CD14-positive monocyte (primary cell): Measurements from ENCODE around the gene PTPRD. TPM values are rescaled to one million over a fixed set of nuclear protein-coding genes. Genes with fewer than 3 reads are reported as not detected.

Experiments
- DNase-seq, 3 donors: peaks; one replicate each; pipeline ENCODE4 v3.0.0-alpha.2; 2011 to 2022
- H2AFZ ChIP-seq: 2 replicates; pipeline ENCODE4 v1.6.0; 2012; ENCODE audit warnings: mild to moderate bottlenecking, low read depth, low read length, inconsistent platforms; ENCODE audit not compliant: insufficient read depth, poor library complexity, severe bottlenecking
- H3K27ac ChIP-seq, 2 donors: 1 replicate in 1 of 2; 2 replicates in 1 of 2; pipeline ENCODE4 v1.5.1; 2012 to 2013; ENCODE audit warnings: low read length in 2 of 2, control low read depth in 1 of 2, inconsistent platforms in 1 of 2, low read depth in 1 of 2, mild to moderate bottlenecking in 1 of 2
- H3K27me3 ChIP-seq, 2 donors: one replicate each; pipeline versions ENCODE4 v1.6.0 to v1.6.1; 2011 to 2013; ENCODE audit warnings: low read length in 2 of 2; ENCODE audit not compliant: control insufficient read depth in 2 of 2, insufficient read depth in 2 of 2
- H3K36me3 ChIP-seq, 2 donors: replicated peaks in 1 of 2; 1 replicate in 1 of 2; 2 replicates in 1 of 2; pipeline versions ENCODE4 v1.5.1 to v1.6.1; 2012 to 2013; ENCODE audit warnings: low read length in 2 of 2, control low read depth in 1 of 2, inconsistent platforms in 1 of 2, mild to moderate bottlenecking in 1 of 2; ENCODE audit not compliant: insufficient read depth in 2 of 2, control insufficient read depth in 1 of 2
- H3K4me1 ChIP-seq, 2 donors: 1 replicate in 1 of 2; 2 replicates in 1 of 2; pipeline versions ENCODE4 v1.5.1 to v1.6.1; 2012 to 2013; ENCODE audit warnings: low read length in 2 of 2, control low read depth in 1 of 2, inconsistent platforms in 1 of 2, mild to moderate bottlenecking in 1 of 2, moderate library complexity in 1 of 2; ENCODE audit not compliant: insufficient read depth in 2 of 2, control insufficient read depth in 1 of 2
- H3K4me2 ChIP-seq: replicated peaks from 2 replicates; pipeline ENCODE3; 2012; ENCODE audit warnings: low read length, moderate library complexity, mild to moderate bottlenecking; ENCODE audit not compliant: poor library complexity, severe bottlenecking; ENCODE audit errors: extremely low read depth
- H3K4me3 ChIP-seq, 3 experiments: fragments of 200-600 bp in 1 of 3; sonication (generic) in 1 of 3; replicated peaks in 1 of 3; 1 replicate in 2 of 3; 2 replicates in 1 of 3; pipeline ENCODE4 v1.5.1; 2011 to 2013; ENCODE audit warnings: low read length in 3 of 3, mild to moderate bottlenecking in 3 of 3, control low read depth in 2 of 3, low read depth in 2 of 3, inconsistent platforms in 1 of 3, moderate library complexity in 1 of 3
- H3K79me2 ChIP-seq: 2 replicates; pipeline ENCODE4 v1.6.0; 2012; ENCODE audit warnings: mild to moderate bottlenecking, control low read depth, inconsistent platforms, low read length, moderate library complexity; ENCODE audit not compliant: insufficient read depth
- H3K9ac ChIP-seq: 2 replicates; pipeline ENCODE4 v1.6.0; 2017; ENCODE audit warnings: low read length, mild to moderate bottlenecking; ENCODE audit not compliant: insufficient read depth, poor library complexity, severe bottlenecking
- H3K9me3 ChIP-seq, 2 donors: replicated peaks in 1 of 2; 1 replicate in 1 of 2; 2 replicates in 1 of 2; pipeline versions ENCODE4 v1.5.1 to v1.6.1; 2012 to 2013; ENCODE audit warnings: low read length in 2 of 2, control low read depth in 1 of 2; ENCODE audit not compliant: control insufficient read depth in 1 of 2, insufficient read depth in 1 of 2
- H4K20me1 ChIP-seq: 2 replicates; pipeline ENCODE4 v1.6.0; 2012; ENCODE audit warnings: mild to moderate bottlenecking, low read length, control low read depth, moderate library complexity; ENCODE audit not compliant: insufficient read depth
- H3K27ac Mint-ChIP-seq, 7 donors: one replicate each; pipeline ENCODE4 v1.8.0; 2020; ENCODE audit warnings: mild to moderate bottlenecking in 7 of 7, mixed read lengths in 7 of 7, moderate library complexity in 6 of 7, inconsistent platforms in 2 of 7
- H3K27me3 Mint-ChIP-seq, 3 donors: one replicate each; pipeline ENCODE4 v1.8.0; 2021 to 2022; ENCODE audit warnings: low read depth in 3 of 3, mild to moderate bottlenecking in 3 of 3, mixed read lengths in 3 of 3, moderate library complexity in 3 of 3, inconsistent platforms in 1 of 3
- H3K36me3 Mint-ChIP-seq, 2 donors: one replicate each; pipeline ENCODE4 v1.8.0; 2020; ENCODE audit warnings: mixed read lengths in 2 of 2, inconsistent platforms in 1 of 2, mild to moderate bottlenecking in 1 of 2
- H3K4me1 Mint-ChIP-seq: one replicate; pipeline ENCODE4 v1.8.0; 2020; ENCODE audit warnings: mild to moderate bottlenecking, mixed read lengths
- H3K4me3 Mint-ChIP-seq, 2 donors: one replicate each; pipeline ENCODE4 v1.8.0; 2020; ENCODE audit warnings: mild to moderate bottlenecking in 2 of 2, mixed read lengths in 2 of 2, moderate library complexity in 1 of 2
- H3K9me3 Mint-ChIP-seq, 7 donors: one replicate each; pipeline ENCODE4 v1.8.0; 2020 to 2022; ENCODE audit warnings: mixed read lengths in 7 of 7, mild to moderate bottlenecking in 6 of 7, moderate library complexity in 6 of 7, inconsistent platforms in 2 of 7
- CTCF ChIP-seq: fragments of 200-600 bp; IDR thresholded peaks from one replicate; pipeline ENCODE4 v1.8.0; 2022; ENCODE audit warnings: antibody characterized with exemption, mild to moderate bottlenecking
- WGBS: methylation state at CpG from one replicate; pipeline ENCODE4 v1.1.5; 2013; ENCODE audit warnings: missing lambda C conversion rate; ENCODE audit not compliant: insufficient coverage; 5-methylcytosine and 5-hydroxymethylcytosine counted together
- intact Hi-C, 2 donors: fragments of 100-400 bp; cut with micrococcal nuclease; formaldehyde crosslinking; loops; one replicate each; pipeline versions ENCODE4 v1.15.0 to v1.15.1; 2023
- polyA plus RNA-seq, 3 donors: library from polyadenylated mRNA; depleted of rRNA in 1 of 3; unstranded in 2 of 3; stranded (reverse) in 1 of 3; fragments of 300-500 nt in 2 of 3; fragments of >200 nt in 1 of 3; fragmentation: Illumina TruSeq in 2 of 3; gene quantifications; 1 replicate in 2 of 3; 2 replicates in 1 of 3; pipeline ENCODE4 v1.2.3, GENCODE V29; 2012 to 2021

The PTPRD gene
- polyA plus RNA-seq, 3 donors, result not detected

GRCh38 chr9:8292657-8293056 lies 2320.1 kb downstream of the PTPRD start:
- no peak overlapping the region for H2AFZ ChIP-seq
- DNase-seq, result no peak
- no peak overlapping the region for H3K27ac ChIP-seq
- H3K9ac ChIP-seq, result no peak overlapping the region
- no peaks in the 10 kb centered on the region for H3K36me3 ChIP-seq
- no peaks in the 10 kb centered on the region for H3K9me3 ChIP-seq
- TF ChIP-seq CTCF, result no peak
- H3K4me3 ChIP-seq, result no peak overlapping the region
- H3K4me1 Mint-ChIP-seq, result no peaks in the 10 kb centered on the region
- H3K4me3 Mint-ChIP-seq, result no peak overlapping the region
- H3K36me3 Mint-ChIP-seq, result no peaks in the 10 kb centered on the region
- peaks cover 0 to 10% (median 5%) of the 10 kb centered on the region in 7 donors for H3K9me3 Mint-ChIP-seq
- H3K27ac Mint-ChIP-seq, result no peak overlapping the region
- intact Hi-C loops, result no loop called here
- no peaks in the 10 kb centered on the region for H3K4me1 ChIP-seq
- H3K27me3 ChIP-seq, result no peaks in the 10 kb centered on the region
- H3K79me2 ChIP-seq, result no peaks in the 10 kb centered on the region
- WGBS, result 93% methylated on average over 4 of the region's 4 CpGs
- no peaks in the 10 kb centered on the region for H4K20me1 ChIP-seq
- H3K4me2 ChIP-seq, result no peak overlapping the region
- H3K27me3 Mint-ChIP-seq, result no peaks in the 10 kb centered on the region

GRCh38 chr9:8289681-8290080 lies 2323.1 kb downstream of the PTPRD start:
- Histone ChIP-seq H3K79me2 (no peaks in the 10 kb centered on the region), H4K20me1 (no peaks in the 10 kb centered on the region), H3K4me2 (no peak overlapping the region), H3K27ac (no peak overlapping the region), H3K9ac (no peak overlapping the region), H3K27me3 (no peaks in the 10 kb centered on the region), H3K4me3 (no peak overlapping the region), H3K9me3 (no peaks in the 10 kb centered on the region), H2AFZ (no peak overlapping the region), H3K4me1 (no peaks in the 10 kb centered on the region), H3K36me3 (no peaks in the 10 kb centered on the region)
- DNase-seq, result no peak
- no CpG with 5 or more reads among the region's 2 CpGs for WGBS
- intact Hi-C loops, result no loop called here
- H3K27me3 Mint-ChIP-seq, result no peaks in the 10 kb centered on the region
- no peaks in the 10 kb centered on the region for H3K36me3 Mint-ChIP-seq
- no peak for TF ChIP-seq CTCF
- peaks cover 0 to 7% (median 6%) of the 10 kb centered on the region in 7 donors for H3K9me3 Mint-ChIP-seq
- peaks cover 8% of the 10 kb centered on the region for H3K4me1 Mint-ChIP-seq
- no peak overlapping the region for H3K4me3 Mint-ChIP-seq
- no peak overlapping the region for H3K27ac Mint-ChIP-seq
